GM23338 (cell line): Measurements from ENCODE around the gene CFAP298. TPM values are rescaled to one million over a fixed set of nuclear protein-coding genes. Genes with fewer than 3 reads are reported as not detected.

ENCODE experiments used
- ATAC-seq: fragments of 200-7000 bp; cut with Tn5 transposase; 3 replicates; pipeline ENCODE4 v1.9.1; 2020
- DNase-seq: peaks from one replicate; pipeline ENCODE4 v3.0.0-alpha.2; 2015; ENCODE audit warnings: low spot score
- H2AFZ ChIP-seq: fragments of 200-600 bp; sonication (generic); 2 replicates; pipeline ENCODE4 v1.8.0; 2016; ENCODE audit warnings: antibody characterized with exemption, mild to moderate bottlenecking, moderate library complexity
- H3F3A ChIP-seq: fragments of 200-600 bp; sonication (generic); replicated peaks from 2 replicates; pipeline ENCODE4 v1.8.0; 2017; ENCODE audit warnings: antibody characterized with exemption, mixed run types, low read depth
- H3K27ac ChIP-seq: fragments of 200-600 bp; sonication (generic); 2 replicates; pipeline ENCODE4 v1.6.1; 2016; ENCODE audit warnings: low read depth
- H3K27me3 ChIP-seq: fragments of 200-600 bp; sonication (generic); 2 replicates; pipeline ENCODE4 v1.8.0; 2016; ENCODE audit warnings: mild to moderate bottlenecking, mixed run types, moderate library complexity; ENCODE audit not compliant: insufficient read depth
- H3K36me3 ChIP-seq: fragments of 200-600 bp; sonication (generic); 2 replicates; pipeline ENCODE4 v1.8.0; 2016; ENCODE audit warnings: mild to moderate bottlenecking; ENCODE audit not compliant: insufficient read depth
- H3K4me1 ChIP-seq: fragments of 200-600 bp; sonication (generic); 2 replicates; pipeline ENCODE4 v1.8.0; 2016; ENCODE audit warnings: mild to moderate bottlenecking, moderate library complexity; ENCODE audit not compliant: insufficient read depth
- H3K4me2 ChIP-seq: fragments of 200-600 bp; sonication (generic); 2 replicates; pipeline ENCODE4 v1.7.1; 2017; ENCODE audit warnings: mixed run types
- H3K4me3 ChIP-seq: fragments of 200-600 bp; sonication (generic); 2 replicates; pipeline ENCODE4 v1.6.1; 2016; ENCODE audit warnings: mixed run types
- H3K79me2 ChIP-seq: fragments of 200-600 bp; sonication (generic); replicated peaks from 2 replicates; pipeline ENCODE4 v1.8.0; 2017; ENCODE audit warnings: mild to moderate bottlenecking; ENCODE audit not compliant: insufficient read depth
- H3K9me2 ChIP-seq: fragments of 200-600 bp; sonication (generic); 2 replicates; pipeline ENCODE4 v1.8.0; 2017; ENCODE audit not compliant: insufficient read depth
- H4K20me1 ChIP-seq: fragments of 200-600 bp; sonication (generic); replicated peaks from 2 replicates; pipeline ENCODE4 v1.8.0; 2017; ENCODE audit warnings: mild to moderate bottlenecking; ENCODE audit not compliant: insufficient read depth
- H3K27ac Mint-ChIP-seq: 2 replicates; pipeline ENCODE4 v1.8.0; 2020; ENCODE audit warnings: inconsistent platforms, mild to moderate bottlenecking, moderate library complexity, mixed read lengths
- H3K27me3 Mint-ChIP-seq: 3 replicates; pipeline ENCODE4 v1.8.0; 2022; ENCODE audit warnings: low read depth, mild to moderate bottlenecking, moderate library complexity, mixed read lengths, inconsistent platforms; ENCODE audit not compliant: insufficient read depth, poor library complexity
- H3K36me3 Mint-ChIP-seq: 3 replicates; pipeline ENCODE4 v1.8.0; 2021; ENCODE audit warnings: low read depth, mild to moderate bottlenecking, inconsistent platforms, moderate library complexity, mixed read lengths
- H3K4me1 Mint-ChIP-seq: 3 replicates; pipeline ENCODE4 v1.8.0; 2020; ENCODE audit warnings: mild to moderate bottlenecking, inconsistent platforms, mixed read lengths
- H3K4me3 Mint-ChIP-seq: 3 replicates; pipeline ENCODE4 v1.8.0; 2021; ENCODE audit warnings: moderate library complexity, mild to moderate bottlenecking, inconsistent platforms, mixed read lengths
- H3K9me3 Mint-ChIP-seq: 3 replicates; pipeline ENCODE4 v1.8.0; 2020; ENCODE audit warnings: moderate library complexity, mild to moderate bottlenecking, inconsistent platforms, mixed read lengths
- CREB1 ChIP-seq: fragments of 250-450 bp; sonication (Bioruptor Pico); IDR thresholded peaks from 2 replicates; pipeline ENCODE4 v1.5.0; 2020; ENCODE audit warnings: low read depth, mild to moderate bottlenecking, moderate library complexity
- CTCF ChIP-seq, 2 experiments: fragments of 200-600 bp in 1 of 2; sonication (generic) in 1 of 2; conservative IDR thresholded peaks; 2 replicates each; pipeline versions ENCODE4 v1.5.1 to v1.6.1; 2016 to 2017; ENCODE audit warnings: antibody characterized with exemption in 2 of 2, low read depth in 2 of 2, mild to moderate bottlenecking in 2 of 2, moderate library complexity in 1 of 2
- EZH2 ChIP-seq: fragments of 200-600 bp; sonication (generic); IDR thresholded peaks from one replicate; pipeline ENCODE4 v1.8.0; 2017; ENCODE audit warnings: antibody characterized with exemption, mild to moderate bottlenecking, low read depth; ENCODE audit not compliant: unreplicated experiment
- EZH2phosphoT487 ChIP-seq: fragments of 200-600 bp; sonication (generic); IDR thresholded peaks from one replicate; pipeline ENCODE4 v1.8.1; 2018; ENCODE audit warnings: antibody characterized with exemption; ENCODE audit not compliant: unreplicated experiment
- JUNB ChIP-seq: IDR thresholded peaks from one replicate; pipeline ENCODE4 v1.6.1; 2016; ENCODE audit warnings: antibody characterized with exemption; ENCODE audit not compliant: unreplicated experiment
- NANOG ChIP-seq: IDR thresholded peaks from 2 replicates; pipeline ENCODE4 v1.6.1; 2016; ENCODE audit warnings: antibody characterized with exemption, borderline replicate concordance
- POLR2AphosphoS5 ChIP-seq: IDR thresholded peaks from 2 replicates; pipeline ENCODE4 v1.6.1; 2016; ENCODE audit warnings: antibody characterized with exemption, low read depth
- REST ChIP-seq: IDR thresholded peaks from one replicate; pipeline ENCODE4 v1.6.1; 2018; ENCODE audit warnings: antibody characterized with exemption; ENCODE audit not compliant: unreplicated experiment
- STAT1 ChIP-seq: IDR thresholded peaks from one replicate; pipeline ENCODE4 v1.6.1; 2016; ENCODE audit warnings: antibody characterized with exemption; ENCODE audit not compliant: unreplicated experiment
- ZNF114 ChIP-seq: fragments of 250-450 bp; sonication (Bioruptor Pico); IDR thresholded peaks from 2 replicates; pipeline ENCODE4 v1.5.0; 2020; ENCODE audit warnings: mild to moderate bottlenecking, moderate library complexity
- ZNF331 ChIP-seq: fragments of 250-450 bp; sonication (Bioruptor Pico); IDR thresholded peaks from 2 replicates; pipeline ENCODE4 v1.5.0; 2020; ENCODE audit warnings: low read depth, mild to moderate bottlenecking, moderate library complexity
- polyA plus RNA-seq: library from polyadenylated mRNA; unstranded; fragments of >200 nt; fragmentation: Nextera tagmentation; extraction: Ambion mirVana; gene quantifications from 2 replicates; pipeline ENCODE4 v1.2.1, GENCODE V29; 2016
- total RNA-seq: library from RNA; depleted of rRNA; stranded (reverse); fragments of >200 nt; shearing (Covaris generic); gene quantifications from 2 replicates; pipeline ENCODE4 v1.2.3, GENCODE V29; 2014
- TF ChIP-seq, protein P1 (sequence below): fragments of 250-450 bp; sonication (Bioruptor Pico); IDR thresholded peaks from 2 replicates; pipeline ENCODE4 v1.5.0; 2020; ENCODE audit warnings: mild to moderate bottlenecking, moderate library complexity
- TF ChIP-seq, protein P2 (sequence below): IDR thresholded peaks from 2 replicates; pipeline ENCODE4 v1.6.1; 2016; ENCODE audit warnings: antibody characterized with exemption

CFAP298 gene
- total and polyA plus RNA-seq, 2 experiments from 2014 or later, result 46.6 to 157 TPM

GRCh38 chr21:32648165-32648564 lies 36.0 kb upstream of the CFAP298 start:
- H2AFZ ChIP-seq, result no peak overlapping the region
- no peaks in the 10 kb centered on the region for H3K27me3 ChIP-seq
- H3K4me3 Mint-ChIP-seq, result no peak overlapping the region
- no peak for ATAC-seq
- H3K27ac ChIP-seq, result no peak overlapping the region
- H3K9me3 Mint-ChIP-seq, result no peaks in the 10 kb centered on the region
- H3K4me3 ChIP-seq, result no peak overlapping the region
- H3K27me3 Mint-ChIP-seq, result peaks cover 2% of the 10 kb centered on the region
- no peaks in the 10 kb centered on the region for H3F3A ChIP-seq
- H3K36me3 ChIP-seq, result no peaks in the 10 kb centered on the region
- peaks cover 20% of the 10 kb centered on the region for H3K4me1 ChIP-seq
- peaks cover 17% of the 10 kb centered on the region for H3K4me1 Mint-ChIP-seq
- no peaks in the 10 kb centered on the region for H4K20me1 ChIP-seq
- no peaks in the 10 kb centered on the region for H3K79me2 ChIP-seq
- TF ChIP-seq EZH2phosphoT487, result no peak
- TF ChIP-seq CREB1, result no peak
- no peak for TF ChIP-seq CTCF (conservative IDR thresholded peaks at IDR 0.05; ENCODE audit: low read depth in 2 of 2)
- no peak for TF ChIP-seq ZNF114 (CRISPR knock-in tag)
- TF ChIP-seq NANOG, result no peak
- TF ChIP-seq, protein P1, sequence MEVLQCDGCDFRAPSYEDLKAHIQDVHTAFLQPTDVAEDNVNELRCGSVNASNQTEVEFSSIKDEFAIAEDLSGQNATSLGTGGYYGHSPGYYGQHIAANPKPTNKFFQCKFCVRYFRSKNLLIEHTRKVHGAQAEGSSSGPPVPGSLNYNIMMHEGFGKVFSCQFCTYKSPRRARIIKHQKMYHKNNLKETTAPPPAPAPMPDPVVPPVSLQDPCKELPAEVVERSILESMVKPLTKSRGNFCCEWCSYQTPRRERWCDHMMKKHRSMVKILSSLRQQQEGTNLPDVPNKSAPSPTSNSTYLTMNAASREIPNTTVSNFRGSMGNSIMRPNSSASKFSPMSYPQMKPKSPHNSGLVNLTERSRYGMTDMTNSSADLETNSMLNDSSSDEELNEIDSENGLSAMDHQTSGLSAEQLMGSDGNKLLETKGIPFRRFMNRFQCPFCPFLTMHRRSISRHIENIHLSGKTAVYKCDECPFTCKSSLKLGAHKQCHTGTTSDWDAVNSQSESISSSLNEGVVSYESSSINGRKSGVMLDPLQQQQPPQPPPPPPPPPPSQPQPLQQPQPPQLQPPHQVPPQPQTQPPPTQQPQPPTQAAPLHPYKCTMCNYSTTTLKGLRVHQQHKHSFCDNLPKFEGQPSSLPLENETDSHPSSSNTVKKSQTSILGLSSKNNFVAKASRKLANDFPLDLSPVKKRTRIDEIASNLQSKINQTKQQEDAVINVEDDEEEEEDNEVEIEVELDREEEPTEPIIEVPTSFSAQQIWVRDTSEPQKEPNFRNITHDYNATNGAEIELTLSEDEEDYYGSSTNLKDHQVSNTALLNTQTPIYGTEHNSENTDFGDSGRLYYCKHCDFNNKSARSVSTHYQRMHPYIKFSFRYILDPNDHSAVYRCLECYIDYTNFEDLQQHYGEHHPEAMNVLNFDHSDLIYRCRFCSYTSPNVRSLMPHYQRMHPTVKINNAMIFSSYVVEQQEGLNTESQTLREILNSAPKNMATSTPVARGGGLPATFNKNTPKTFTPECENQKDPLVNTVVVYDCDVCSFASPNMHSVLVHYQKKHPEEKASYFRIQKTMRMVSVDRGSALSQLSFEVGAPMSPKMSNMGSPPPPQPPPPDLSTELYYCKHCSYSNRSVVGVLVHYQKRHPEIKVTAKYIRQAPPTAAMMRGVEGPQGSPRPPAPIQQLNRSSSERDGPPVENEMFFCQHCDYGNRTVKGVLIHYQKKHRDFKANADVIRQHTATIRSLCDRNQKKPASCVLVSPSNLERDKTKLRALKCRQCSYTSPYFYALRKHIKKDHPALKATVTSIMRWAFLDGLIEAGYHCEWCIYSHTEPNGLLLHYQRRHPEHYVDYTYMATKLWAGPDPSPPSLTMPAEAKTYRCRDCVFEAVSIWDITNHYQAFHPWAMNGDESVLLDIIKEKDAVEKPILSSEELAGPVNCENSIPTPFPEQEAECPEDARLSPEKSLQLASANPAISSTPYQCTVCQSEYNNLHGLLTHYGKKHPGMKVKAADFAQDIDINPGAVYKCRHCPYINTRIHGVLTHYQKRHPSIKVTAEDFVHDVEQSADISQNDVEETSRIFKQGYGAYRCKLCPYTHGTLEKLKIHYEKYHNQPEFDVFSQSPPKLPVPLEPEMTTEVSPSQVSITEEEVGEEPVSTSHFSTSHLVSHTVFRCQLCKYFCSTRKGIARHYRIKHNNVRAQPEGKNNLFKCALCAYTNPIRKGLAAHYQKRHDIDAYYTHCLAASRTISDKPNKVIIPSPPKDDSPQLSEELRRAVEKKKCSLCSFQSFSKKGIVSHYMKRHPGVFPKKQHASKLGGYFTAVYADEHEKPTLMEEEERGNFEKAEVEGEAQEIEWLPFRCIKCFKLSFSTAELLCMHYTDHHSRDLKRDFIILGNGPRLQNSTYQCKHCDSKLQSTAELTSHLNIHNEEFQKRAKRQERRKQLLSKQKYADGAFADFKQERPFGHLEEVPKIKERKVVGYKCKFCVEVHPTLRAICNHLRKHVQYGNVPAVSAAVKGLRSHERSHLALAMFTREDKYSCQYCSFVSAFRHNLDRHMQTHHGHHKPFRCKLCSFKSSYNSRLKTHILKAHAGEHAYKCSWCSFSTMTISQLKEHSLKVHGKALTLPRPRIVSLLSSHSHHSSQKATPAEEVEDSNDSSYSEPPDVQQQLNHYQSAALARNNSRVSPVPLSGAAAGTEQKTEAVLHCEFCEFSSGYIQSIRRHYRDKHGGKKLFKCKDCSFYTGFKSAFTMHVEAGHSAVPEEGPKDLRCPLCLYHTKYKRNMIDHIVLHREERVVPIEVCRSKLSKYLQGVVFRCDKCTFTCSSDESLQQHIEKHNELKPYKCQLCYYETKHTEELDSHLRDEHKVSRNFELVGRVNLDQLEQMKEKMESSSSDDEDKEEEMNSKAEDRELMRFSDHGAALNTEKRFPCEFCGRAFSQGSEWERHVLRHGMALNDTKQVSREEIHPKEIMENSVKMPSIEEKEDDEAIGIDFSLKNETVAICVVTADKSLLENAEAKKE (CRISPR knock-in tag), result no peak
- no peak for TF ChIP-seq POLR2AphosphoS5
- TF ChIP-seq, protein P2, sequence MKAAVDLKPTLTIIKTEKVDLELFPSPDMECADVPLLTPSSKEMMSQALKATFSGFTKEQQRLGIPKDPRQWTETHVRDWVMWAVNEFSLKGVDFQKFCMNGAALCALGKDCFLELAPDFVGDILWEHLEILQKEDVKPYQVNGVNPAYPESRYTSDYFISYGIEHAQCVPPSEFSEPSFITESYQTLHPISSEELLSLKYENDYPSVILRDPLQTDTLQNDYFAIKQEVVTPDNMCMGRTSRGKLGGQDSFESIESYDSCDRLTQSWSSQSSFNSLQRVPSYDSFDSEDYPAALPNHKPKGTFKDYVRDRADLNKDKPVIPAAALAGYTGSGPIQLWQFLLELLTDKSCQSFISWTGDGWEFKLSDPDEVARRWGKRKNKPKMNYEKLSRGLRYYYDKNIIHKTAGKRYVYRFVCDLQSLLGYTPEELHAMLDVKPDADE, result no peak
- TF ChIP-seq STAT1, result no peak
- no peak for TF ChIP-seq ZNF331 (CRISPR knock-in tag)
- TF ChIP-seq JUNB, result no peak
- no peak for TF ChIP-seq REST
- TF ChIP-seq EZH2, result no peak
- DNase-seq, result no peak
- H3K27ac Mint-ChIP-seq, result no peak overlapping the region
- no peaks in the 10 kb centered on the region for H3K9me2 ChIP-seq
- H3K36me3 Mint-ChIP-seq, result no peaks in the 10 kb centered on the region
- H3K4me2 ChIP-seq, result no peak overlapping the region
